HEK293 (cell line): ENCODE results near the gene LRP1B.

Experiments
- CTCF ChIA-PET: fragments of 350-600 bp; formaldehyde crosslinking; extraction: SDS; loops from one replicate; lab custom pipeline; 2021; ENCODE audit warnings: antibody characterized with exemption; lab: Yijun Ruan, JAX
- POLR2A ChIA-PET: fragments of 300-600 bp; formaldehyde crosslinking; extraction: SDS; loops from one replicate; lab custom pipeline; 2020; ENCODE audit warnings: antibody characterized with exemption, inconsistent platforms; lab: Yijun Ruan, JAX
- H3K27ac ChIP-seq: fragments of 200-500 bp; sonication (Bioruptor generic); 2 replicates; pipeline ENCODE4 v1.5.1; 2014; ENCODE audit warnings: low read depth, low read length, control low read depth, inconsistent platforms; ENCODE audit errors: extremely low read depth
- H3K36me3 ChIP-seq, 2 experiments: fragments of 200-500 bp in 1 of 2; sonication (Bioruptor generic) in 1 of 2; 1 replicate in 1 of 2; 2 replicates in 1 of 2; pipeline ENCODE4 v1.5.1; 2014 to 2017; ENCODE audit warnings: inconsistent platforms in 2 of 2, low read length in 2 of 2; ENCODE audit not compliant: control insufficient read depth in 2 of 2, insufficient read depth in 1 of 2
- H3K4me1 ChIP-seq: fragments of 200-500 bp; sonication (Bioruptor generic); 2 replicates; pipeline ENCODE4 v1.5.1; 2014; ENCODE audit warnings: mild to moderate bottlenecking, low read length, inconsistent platforms; ENCODE audit not compliant: control insufficient read depth, insufficient read depth
- H3K4me3 ChIP-seq: 2 replicates; pipeline ENCODE4 v1.5.1; 2011; ENCODE audit warnings: low read depth, mild to moderate bottlenecking, control low read depth, low read length, moderate library complexity
- H3K9me3 ChIP-seq: fragments of 200-500 bp; sonication (Bioruptor generic); 2 replicates; pipeline ENCODE4 v1.5.1; 2014; ENCODE audit warnings: low read depth, low read length, inconsistent platforms; ENCODE audit not compliant: control insufficient read depth, insufficient read depth
- GFI1B ChIP-seq: fragments of 450-650 bp; formaldehyde crosslinking; IDR thresholded peaks from 2 replicates; pipeline ENCODE4 v1.5.1; 2016; ENCODE audit warnings: missing biosample characterization, missing genetic modification characterization
- HOXD13 ChIP-seq: sonication (generic); formaldehyde crosslinking; IDR thresholded peaks from 2 replicates; pipeline ENCODE4 v1.8.0; 2022; ENCODE audit warnings: missing genetic modification reagents, borderline replicate concordance
- KLF8 ChIP-seq: fragments of 450-650 bp; formaldehyde crosslinking; IDR thresholded peaks from 2 replicates; pipeline ENCODE4 v1.5.1; 2016; ENCODE audit warnings: missing biosample characterization, missing genetic modification characterization
- PATZ1 ChIP-seq: fragments of 450-650 bp; formaldehyde crosslinking; IDR thresholded peaks from 2 replicates; pipeline ENCODE4 v1.5.1; 2016; ENCODE audit warnings: missing biosample characterization, missing genetic modification characterization
- PRDM2 ChIP-seq: fragments of 450-650 bp; formaldehyde crosslinking; IDR thresholded peaks from 2 replicates; pipeline ENCODE4 v1.5.1; 2016; ENCODE audit warnings: missing biosample characterization, missing genetic modification characterization, borderline replicate concordance
- SCRT1 ChIP-seq: fragments of 450-650 bp; formaldehyde crosslinking; IDR thresholded peaks from 2 replicates; pipeline ENCODE4 v1.5.1; 2016; ENCODE audit warnings: missing biosample characterization, missing genetic modification characterization, borderline replicate concordance
- TRIM28 ChIP-seq: IDR thresholded peaks from 2 replicates; pipeline ENCODE4 v1.6.1; 2011; ENCODE audit warnings: low read length, control low read depth, borderline replicate concordance
- TSHZ1 ChIP-seq: fragments of 450-650 bp; formaldehyde crosslinking; IDR thresholded peaks from 2 replicates; pipeline ENCODE4 v1.5.1; 2016; ENCODE audit warnings: missing biosample characterization, missing genetic modification characterization, borderline replicate concordance
- YY1 ChIP-seq: fragments of 450-650 bp; formaldehyde crosslinking; IDR thresholded peaks from 2 replicates; pipeline ENCODE4 v1.5.1; 2018; ENCODE audit warnings: missing biosample characterization, missing genetic modification characterization
- ZBTB1 ChIP-seq: fragments of 450-650 bp; formaldehyde crosslinking; IDR thresholded peaks from 2 replicates; pipeline ENCODE4 v1.5.1; 2016; ENCODE audit warnings: missing biosample characterization, missing genetic modification characterization
- ZNF112 ChIP-seq: fragments of 450-650 bp; formaldehyde crosslinking; IDR thresholded peaks from 2 replicates; pipeline ENCODE4 v1.5.0; 2017; ENCODE audit warnings: missing biosample characterization, missing genetic modification characterization
- ZNF157 ChIP-seq: fragments of 450-650 bp; formaldehyde crosslinking; IDR thresholded peaks from 2 replicates; pipeline ENCODE4 v1.5.1; 2016; ENCODE audit warnings: missing biosample characterization, missing genetic modification characterization
- ZNF335 ChIP-seq: fragments of 450-650 bp; formaldehyde crosslinking; conservative IDR thresholded peaks from 2 replicates; pipeline ENCODE4 v1.5.1; 2016; ENCODE audit warnings: missing biosample characterization, missing genetic modification characterization
- ZNF623 ChIP-seq: fragments of 450-650 bp; formaldehyde crosslinking; IDR thresholded peaks from 2 replicates; pipeline ENCODE4 v1.5.1; 2016; ENCODE audit warnings: missing biosample characterization, missing genetic modification characterization
- ZNF629 ChIP-seq: fragments of 450-650 bp; formaldehyde crosslinking; IDR thresholded peaks from 2 replicates; pipeline ENCODE4 v1.5.1; 2017; ENCODE audit warnings: missing biosample characterization, missing genetic modification characterization
- ZNF792 ChIP-seq: fragments of 450-650 bp; formaldehyde crosslinking; IDR thresholded peaks from 2 replicates; pipeline ENCODE4 v1.5.1; 2016; ENCODE audit warnings: missing biosample characterization, missing genetic modification characterization
- TF ChIP-seq, protein P1 (sequence below): fragments of 450-650 bp; formaldehyde crosslinking; IDR thresholded peaks from 2 replicates; pipeline ENCODE4 v1.5.1; 2016; ENCODE audit warnings: missing biosample characterization, missing genetic modification characterization
- TF ChIP-seq, protein P2 (sequence below): fragments of 450-650 bp; formaldehyde crosslinking; IDR thresholded peaks from 2 replicates; pipeline ENCODE4; 2016; ENCODE audit warnings: missing biosample characterization, missing genetic modification characterization
- TF ChIP-seq, protein P3 (sequence below): fragments of 450-650 bp; formaldehyde crosslinking; IDR thresholded peaks from 2 replicates; pipeline ENCODE4 v1.5.1; 2016; ENCODE audit warnings: missing biosample characterization, missing genetic modification characterization

LRP1B gene

GRCh38 chr2:140349695-140350094 lies 1781.1 kb downstream of the LRP1B start:
- ChIA-PET POLR2A (no interaction called here), CTCF (interaction anchor here (0.6 to 0.7 kb wide), 3 partner anchors 11 to 449 kb away, joined by 3 to 5 read pairs (median 3); no protein-coding TSS in a partner anchor)
- Histone ChIP-seq H3K36me3 (no peaks in the 10 kb centered on the region), H3K27ac (no peak overlapping the region), H3K9me3 (no peaks in the 10 kb centered on the region), H3K4me1 (no peaks in the 10 kb centered on the region), H3K4me3 (no peak overlapping the region)
- TF ChIP-seq GFI1B (tag by site-specific recombination) (no peak), ZNF112 (tag by site-specific recombination) (no peak), ZNF335 (tag by site-specific recombination) (no peak), ZNF623 (tag by site-specific recombination) (no peak), PRDM2 (tag by site-specific recombination) (no peak), KLF8 (no peak), YY1 (no peak), ZNF792 (no peak), TSHZ1 (no peak), TRIM28 (no peak), ZBTB1 (tag by site-specific recombination) (no peak), SCRT1 (tag by site-specific recombination) (no peak), HOXD13 (CRISPR knock-in tag) (no peak), PATZ1 (tag by site-specific recombination) (no peak), ZNF629 (tag by site-specific recombination) (no peak), ZNF157 (tag by site-specific recombination) (no peak)
- TF ChIP-seq, protein P1, sequence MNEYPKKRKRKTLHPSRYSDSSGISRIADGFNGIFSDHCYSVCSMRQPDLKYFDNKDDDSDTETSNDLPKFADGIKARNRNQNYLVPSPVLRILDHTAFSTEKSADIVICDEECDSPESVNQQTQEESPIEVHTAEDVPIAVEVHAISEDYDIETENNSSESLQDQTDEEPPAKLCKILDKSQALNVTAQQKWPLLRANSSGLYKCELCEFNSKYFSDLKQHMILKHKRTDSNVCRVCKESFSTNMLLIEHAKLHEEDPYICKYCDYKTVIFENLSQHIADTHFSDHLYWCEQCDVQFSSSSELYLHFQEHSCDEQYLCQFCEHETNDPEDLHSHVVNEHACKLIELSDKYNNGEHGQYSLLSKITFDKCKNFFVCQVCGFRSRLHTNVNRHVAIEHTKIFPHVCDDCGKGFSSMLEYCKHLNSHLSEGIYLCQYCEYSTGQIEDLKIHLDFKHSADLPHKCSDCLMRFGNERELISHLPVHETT (tag by site-specific recombination), result no peak
- TF ChIP-seq, protein P2, sequence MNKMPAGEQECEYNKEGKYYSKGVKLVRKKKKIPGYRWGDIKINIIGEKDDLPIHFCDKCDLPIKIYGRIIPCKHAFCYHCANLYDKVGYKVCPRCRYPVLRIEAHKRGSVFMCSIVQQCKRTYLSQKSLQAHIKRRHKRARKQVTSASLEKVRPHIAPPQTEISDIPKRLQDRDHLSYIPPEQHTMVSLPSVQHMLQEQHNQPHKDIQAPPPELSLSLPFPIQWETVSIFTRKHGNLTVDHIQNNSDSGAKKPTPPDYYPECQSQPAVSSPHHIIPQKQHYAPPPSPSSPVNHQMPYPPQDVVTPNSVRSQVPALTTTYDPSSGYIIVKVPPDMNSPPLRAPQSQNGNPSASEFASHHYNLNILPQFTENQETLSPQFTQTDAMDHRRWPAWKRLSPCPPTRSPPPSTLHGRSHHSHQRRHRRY (tag by site-specific recombination), result no peak
- TF ChIP-seq, protein P3, sequence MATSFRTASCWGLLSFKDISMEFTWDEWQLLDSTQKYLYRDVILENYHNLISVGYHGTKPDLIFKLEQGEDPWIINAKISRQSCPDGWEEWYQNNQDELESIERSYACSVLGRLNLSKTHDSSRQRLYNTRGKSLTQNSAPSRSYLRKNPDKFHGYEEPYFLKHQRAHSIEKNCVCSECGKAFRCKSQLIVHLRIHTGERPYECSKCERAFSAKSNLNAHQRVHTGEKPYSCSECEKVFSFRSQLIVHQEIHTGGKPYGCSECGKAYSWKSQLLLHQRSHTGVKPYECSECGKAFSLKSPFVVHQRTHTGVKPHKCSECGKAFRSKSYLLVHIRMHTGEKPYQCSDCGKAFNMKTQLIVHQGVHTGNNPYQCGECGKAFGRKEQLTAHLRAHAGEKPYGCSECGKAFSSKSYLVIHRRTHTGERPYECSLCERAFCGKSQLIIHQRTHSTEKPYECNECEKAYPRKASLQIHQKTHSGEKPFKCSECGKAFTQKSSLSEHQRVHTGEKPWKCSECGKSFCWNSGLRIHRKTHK, result no peak
